DOHH2 (cell line): Measurements from ENCODE around the gene BRCA1.
A peak's percentile ranks its signal among the peaks of the same experiment; 100 is the strongest.
"Not testable (repeated sequence)": the region's sequence is repeated elsewhere in the genome, so short reads cannot be mapped to it uniquely, and the experiment has no call there.

Source experiments
- H3F3A ChIP-seq: fragments of 200-600 bp; sonication (generic), shearing (Covaris generic); 2 replicates; pipeline ENCODE4 v1.6.0; 2016; ENCODE audit warnings: antibody characterized with exemption, mild to moderate bottlenecking; ENCODE audit not compliant: control insufficient read depth, insufficient read depth
- H3K27ac ChIP-seq: fragments of 200-600 bp; sonication (generic); 2 replicates; pipeline ENCODE4 v1.5.1; 2014; ENCODE audit warnings: low read depth, mild to moderate bottlenecking, low read length, moderate library complexity
- H3K27me3 ChIP-seq: fragments of 200-600 bp; sonication (generic); 2 replicates; pipeline ENCODE4 v1.6.1; 2014; ENCODE audit warnings: mild to moderate bottlenecking, low read length, mixed read lengths; ENCODE audit not compliant: control insufficient read depth
- H3K36me3 ChIP-seq: fragments of 200-600 bp; sonication (generic); 2 replicates; pipeline ENCODE4 v1.6.1; 2014; ENCODE audit warnings: mild to moderate bottlenecking, low read length, moderate library complexity, mixed read lengths; ENCODE audit not compliant: control insufficient read depth
- H3K4me1 ChIP-seq: fragments of 200-600 bp; sonication (generic); 2 replicates; pipeline ENCODE4 v1.6.1; 2014; ENCODE audit warnings: mild to moderate bottlenecking, low read length, mixed read lengths; ENCODE audit not compliant: control insufficient read depth
- H3K4me2 ChIP-seq: fragments of 200-600 bp; sonication (generic); 2 replicates; pipeline ENCODE4 v1.6.0; 2014; ENCODE audit warnings: mild to moderate bottlenecking, low read length, moderate library complexity
- H3K4me3 ChIP-seq: fragments of 200-600 bp; sonication (generic); 2 replicates; pipeline ENCODE4 v1.5.1; 2014; ENCODE audit warnings: mild to moderate bottlenecking, low read length, mixed read lengths
- H3K79me2 ChIP-seq: fragments of 200-600 bp; sonication (generic); 2 replicates; pipeline ENCODE4 v1.6.1; 2014; ENCODE audit warnings: mild to moderate bottlenecking, low read length, mixed read lengths; ENCODE audit not compliant: control insufficient read depth
- H3K9me2 ChIP-seq: fragments of 200-600 bp; sonication (generic); replicated peaks from 2 replicates; pipeline ENCODE4 v1.6.1; 2014; ENCODE audit warnings: mild to moderate bottlenecking, low read length, mixed read lengths; ENCODE audit not compliant: control insufficient read depth
- H3K9me3 ChIP-seq: fragments of 200-600 bp; sonication (generic); 2 replicates; pipeline ENCODE4 v1.6.1; 2014; ENCODE audit warnings: antibody characterized with exemption, low read length, mixed read lengths; ENCODE audit not compliant: control insufficient read depth, insufficient read depth
- H4K20me1 ChIP-seq: fragments of 200-600 bp; sonication (generic); 2 replicates; pipeline ENCODE4 v1.6.0; 2014; ENCODE audit warnings: low read depth, mild to moderate bottlenecking, antibody characterized with exemption, low read length, moderate library complexity; ENCODE audit not compliant: control insufficient read depth, insufficient read depth
- CTCF ChIP-seq: fragments of 200-600 bp; sonication (generic); IDR thresholded peaks from one replicate; pipeline ENCODE4 v1.5.1; 2014; ENCODE audit warnings: antibody characterized with exemption, mild to moderate bottlenecking, low read depth, low read length; ENCODE audit not compliant: poor library complexity, severe bottlenecking
- EZH2phosphoT487 ChIP-seq: fragments of 200-600 bp; sonication (generic); IDR thresholded peaks from 2 replicates; pipeline ENCODE4 v1.6.1; 2017; ENCODE audit warnings: borderline replicate concordance, mild to moderate bottlenecking, antibody characterized with exemption, low read length, moderate library complexity, mixed read lengths

BRCA1 gene

GRCh38 chr17:43170140-43170765 is 45.1 kb upstream of the BRCA1 start:
- Histone ChIP-seq H3K9me2 (no peaks in the 10 kb centered on the region), H4K20me1 (no peaks in the 10 kb centered on the region), H3K4me2 (peak overlapping the region; percentile 98), H3K79me2 (peaks cover 41% of the 10 kb centered on the region), H3K4me3 (peak overlapping the region; percentile 87), H3K9me3 (no peaks in the 10 kb centered on the region), H3K4me1 (peaks cover 29% of the 10 kb centered on the region), H3F3A (peaks cover 18% of the 10 kb centered on the region), H3K27ac (peak overlapping the region; percentile 97), H3K27me3 (no peaks in the 10 kb centered on the region), H3K36me3 (peaks cover 10% of the 10 kb centered on the region)
- TF ChIP-seq EZH2phosphoT487: no peak
- no peak for TF ChIP-seq CTCF

- Histone ChIP-seq H3K27me3 (no peaks in the 10 kb centered on the region), H3K79me2 (peaks cover 41% of the 10 kb centered on the region), H3K9me3 (no peaks in the 10 kb centered on the region), H3K4me1 (peaks cover 29% of the 10 kb centered on the region), H3K4me3 (peak overlapping the region; percentile 87), H3F3A (peaks cover 18% of the 10 kb centered on the region), H3K4me2 (peak overlapping the region; percentile 98), H3K9me2 (no peaks in the 10 kb centered on the region), H3K27ac (peak overlapping the region; percentile 97), H4K20me1 (no peaks in the 10 kb centered on the region), H3K36me3 (peaks cover 10% of the 10 kb centered on the region)
- no peak for TF ChIP-seq EZH2phosphoT487
- no peak for TF ChIP-seq CTCF
These were observed 44.5 kb upstream of the BRCA1 start for GRCh38 chr17:43169561-43170139.

- not testable (repeated sequence) for H3K4me3 ChIP-seq, H3K9me2 ChIP-seq, H3K9me3 ChIP-seq, H3F3A ChIP-seq, H3K36me3 ChIP-seq, H3K27me3 ChIP-seq, H4K20me1 ChIP-seq, H3K4me2 ChIP-seq, H3K27ac ChIP-seq
- Histone ChIP-seq H3K4me1 (peaks cover 15% of the 10 kb centered on the region), H3K79me2 (peaks cover 31% of the 10 kb centered on the region)
These were observed 40.8 kb upstream of the BRCA1 start for GRCh38 chr17:43165971-43166370.

- H3K79me2 ChIP-seq, H3K4me3 ChIP-seq, H4K20me1 ChIP-seq, H3K4me2 ChIP-seq, H3K9me2 ChIP-seq, H3K4me1 ChIP-seq, H3K27me3 ChIP-seq, H3K9me3 ChIP-seq, H3F3A ChIP-seq, H3K36me3 ChIP-seq, H3K27ac ChIP-seq: not testable (repeated sequence)
These were observed 34.8 kb upstream of the BRCA1 start for GRCh38 chr17:43159957-43160356.

GRCh38 chr17:43159232-43159631 is 34.1 kb upstream of the BRCA1 start:
- not testable (repeated sequence) for H3K9me2 ChIP-seq, H3K27me3 ChIP-seq, H3F3A ChIP-seq, H4K20me1 ChIP-seq, H3K4me2 ChIP-seq, H3K4me3 ChIP-seq, H3K27ac ChIP-seq, H3K79me2 ChIP-seq, H3K9me3 ChIP-seq, H3K4me1 ChIP-seq, H3K36me3 ChIP-seq
